GM20431 (cell line): ENCODE results near the gene ETDC.

Experiments used
- in situ Hi-C: fragments of 300-500 bp; cut with MseI, MboI; formaldehyde crosslinking; loops from one replicate; pipeline ENCODE4 v1.15.0; 2020; ENCODE audit warnings: low sequenced_read_pairs; ENCODE audit not compliant: unreplicated experiment

The ETDC gene

DNA sequence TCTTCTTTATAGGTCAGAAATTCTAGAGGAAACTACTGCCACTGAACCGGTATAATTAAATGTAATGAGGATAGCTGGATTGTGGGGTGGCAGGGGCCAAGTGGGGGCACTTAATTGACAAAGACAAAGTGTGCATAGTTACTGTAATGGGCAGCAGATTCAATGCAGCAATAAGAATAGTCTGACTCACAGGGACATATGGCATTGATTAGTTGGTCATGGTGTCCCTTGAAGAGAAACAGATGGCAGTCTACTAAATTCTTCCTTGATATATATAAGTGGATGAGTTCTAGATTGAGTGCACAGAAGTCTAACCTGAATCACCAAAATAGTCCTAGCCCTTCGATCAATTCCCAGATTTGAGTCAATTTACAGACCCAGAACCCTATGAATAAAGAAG, 31.6 kb downstream of the ETDC start:
- in situ Hi-C loops, result no loop called here

DNA sequence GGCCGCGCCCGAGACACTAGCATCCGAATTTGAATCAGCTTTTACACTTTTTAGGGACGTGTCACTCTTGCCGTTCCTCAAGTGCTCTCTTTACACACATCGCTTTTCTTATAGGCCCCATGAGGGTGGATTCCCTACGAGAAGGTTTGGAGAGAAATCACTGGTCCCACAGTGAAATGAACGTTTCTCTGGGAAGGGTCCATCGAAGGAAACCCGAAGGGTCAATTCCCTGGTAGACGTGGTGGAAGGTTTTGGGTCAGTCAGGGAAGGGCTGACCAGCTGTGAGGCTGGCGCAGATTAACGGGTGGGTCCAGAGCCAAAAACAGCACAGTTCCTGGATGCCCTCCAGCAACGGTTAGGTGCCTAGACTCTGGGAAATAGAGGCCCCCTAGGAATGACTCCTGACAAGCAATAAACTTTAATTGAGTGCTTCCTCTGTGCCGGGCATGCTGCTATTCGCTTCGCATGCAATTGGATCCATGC, 35.9 kb downstream of the ETDC start:
- in situ Hi-C loops, result no loop called here

DNA sequence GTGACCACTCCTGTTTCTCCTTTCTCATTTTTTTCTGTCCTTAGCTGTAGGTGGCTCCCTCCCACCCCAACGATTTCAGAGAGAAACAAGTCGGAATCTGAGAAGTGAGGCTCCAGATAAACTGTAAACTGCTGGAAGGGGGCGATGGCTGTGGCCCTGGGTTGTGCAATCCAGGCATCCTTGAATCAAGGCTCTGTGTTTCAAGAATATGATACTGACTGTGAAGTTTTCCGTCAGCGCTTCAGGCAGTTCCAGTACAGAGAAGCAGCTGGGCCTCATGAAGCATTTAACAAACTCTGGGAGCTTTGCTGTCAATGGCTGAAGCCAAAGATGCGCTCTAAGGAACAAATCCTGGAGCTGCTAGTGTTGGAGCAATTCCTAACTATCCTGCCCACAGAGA, 37.7 kb downstream of the ETDC start:
- in situ Hi-C loops, result no loop called here

DNA sequence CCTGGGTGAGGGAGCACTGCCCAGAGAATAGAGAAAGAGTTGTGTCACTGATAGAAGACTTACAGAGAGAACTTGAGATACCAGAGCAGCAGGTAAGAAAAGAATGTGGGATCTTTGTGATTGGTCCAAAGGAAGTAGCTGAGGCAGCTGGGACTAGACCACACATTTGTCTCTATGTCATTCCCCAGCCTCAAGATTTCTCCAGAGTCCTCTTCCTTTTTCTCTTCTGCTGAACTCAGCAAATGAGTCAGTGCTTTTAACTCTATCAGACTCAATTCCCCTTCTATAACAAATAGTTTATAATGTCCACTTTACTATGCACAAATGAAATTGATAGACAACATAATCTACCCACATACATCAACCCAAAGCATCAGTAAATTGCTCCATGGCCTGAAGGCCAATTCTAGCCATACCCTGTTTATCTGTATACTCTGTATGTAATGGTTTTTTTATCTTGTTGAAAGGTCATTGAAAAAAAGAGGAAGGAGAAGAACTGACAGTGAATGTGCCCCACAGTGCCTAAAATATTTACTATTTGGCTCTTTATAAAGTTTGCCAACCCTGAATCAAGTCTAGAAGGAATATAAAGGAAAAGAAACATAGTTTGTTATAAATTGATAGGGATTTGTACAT, 38.2 kb downstream of the ETDC start:
- in situ Hi-C loops, result no loop called here

DNA sequence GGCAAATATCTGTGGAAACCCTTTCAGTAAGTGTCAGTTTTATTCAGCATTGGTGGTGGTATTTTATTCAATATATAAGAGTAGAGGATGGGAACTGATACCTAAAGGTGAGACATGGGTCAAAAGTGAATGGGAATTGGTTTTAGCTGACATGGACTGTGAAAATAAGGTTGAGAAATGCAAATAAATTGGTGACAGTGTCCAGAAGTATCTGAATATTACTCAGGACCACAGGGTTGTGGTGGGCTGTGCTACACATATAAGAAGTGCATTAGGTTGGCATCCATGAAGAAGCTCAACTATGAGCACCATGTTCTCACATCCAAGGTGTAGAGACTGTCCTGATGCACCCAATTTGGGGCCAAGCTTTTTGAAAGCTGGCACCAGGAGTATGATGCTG, 45.0 kb downstream of the ETDC start:
- in situ Hi-C loops, result no loop called here
